ENCODE measurements around the gene SAMD4A. TPM values are rescaled to one million over a fixed set of nuclear protein-coding genes. Genes with fewer than 3 reads are reported as not detected.

Gene SAMD4A
- polyA plus RNA-seq, 1 experiment = 13.4 TPM

DNA sequence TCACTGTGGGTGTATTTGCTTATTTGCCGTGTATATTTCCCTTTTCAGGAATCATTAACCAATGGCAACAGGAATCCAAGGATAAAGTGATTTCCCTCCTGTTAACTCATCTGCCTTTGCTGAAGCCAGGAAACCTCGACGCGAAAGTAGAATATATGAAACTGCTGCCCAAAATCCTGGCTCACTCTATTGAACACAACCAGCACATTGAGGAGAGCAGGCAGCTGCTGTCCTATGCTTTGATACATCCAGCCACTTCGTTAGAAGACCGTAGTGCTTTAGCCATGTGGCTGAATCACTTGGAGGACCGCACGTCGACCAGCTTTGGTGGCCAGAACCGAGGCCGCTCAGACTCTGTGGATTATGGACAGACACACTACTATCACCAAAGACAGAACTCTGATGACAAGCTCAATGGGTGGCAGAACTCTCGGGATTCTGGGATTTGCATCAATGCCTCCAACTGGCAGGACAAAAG is 135.1 kb downstream of the SAMD4A start:
- ChIA-PET CTCF (interaction anchor here (1.5 to 2.5 kb wide), 2 partner anchors 9 to 11 kb away, joined by 3 to 8 read pairs; no protein-coding TSS in a partner anchor), POLR2A (no interaction called here)
- no peak for DNase-seq (ENCODE audit: low read depth)
- H3K27me3 ChIP-seq (ENCODE audit: control insufficient read depth, insufficient read depth, low read length) = no peaks in the 10 kb centered on the region
- H3K4me3 ChIP-seq (ENCODE audit: low read depth, low read length) = no peak overlapping the region
- H3K36me3 ChIP-seq (ENCODE audit: control insufficient read depth, insufficient read depth, low read length) = peaks cover 5% of the 10 kb centered on the region
- TF ChIP-seq, protein P1, sequence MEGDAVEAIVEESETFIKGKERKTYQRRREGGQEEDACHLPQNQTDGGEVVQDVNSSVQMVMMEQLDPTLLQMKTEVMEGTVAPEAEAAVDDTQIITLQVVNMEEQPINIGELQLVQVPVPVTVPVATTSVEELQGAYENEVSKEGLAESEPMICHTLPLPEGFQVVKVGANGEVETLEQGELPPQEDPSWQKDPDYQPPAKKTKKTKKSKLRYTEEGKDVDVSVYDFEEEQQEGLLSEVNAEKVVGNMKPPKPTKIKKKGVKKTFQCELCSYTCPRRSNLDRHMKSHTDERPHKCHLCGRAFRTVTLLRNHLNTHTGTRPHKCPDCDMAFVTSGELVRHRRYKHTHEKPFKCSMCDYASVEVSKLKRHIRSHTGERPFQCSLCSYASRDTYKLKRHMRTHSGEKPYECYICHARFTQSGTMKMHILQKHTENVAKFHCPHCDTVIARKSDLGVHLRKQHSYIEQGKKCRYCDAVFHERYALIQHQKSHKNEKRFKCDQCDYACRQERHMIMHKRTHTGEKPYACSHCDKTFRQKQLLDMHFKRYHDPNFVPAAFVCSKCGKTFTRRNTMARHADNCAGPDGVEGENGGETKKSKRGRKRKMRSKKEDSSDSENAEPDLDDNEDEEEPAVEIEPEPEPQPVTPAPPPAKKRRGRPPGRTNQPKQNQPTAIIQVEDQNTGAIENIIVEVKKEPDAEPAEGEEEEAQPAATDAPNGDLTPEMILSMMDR (IDR thresholded peaks at IDR 0.05; ENCODE audit: insufficient read depth, low read depth, low read length) = no peak

DNA sequence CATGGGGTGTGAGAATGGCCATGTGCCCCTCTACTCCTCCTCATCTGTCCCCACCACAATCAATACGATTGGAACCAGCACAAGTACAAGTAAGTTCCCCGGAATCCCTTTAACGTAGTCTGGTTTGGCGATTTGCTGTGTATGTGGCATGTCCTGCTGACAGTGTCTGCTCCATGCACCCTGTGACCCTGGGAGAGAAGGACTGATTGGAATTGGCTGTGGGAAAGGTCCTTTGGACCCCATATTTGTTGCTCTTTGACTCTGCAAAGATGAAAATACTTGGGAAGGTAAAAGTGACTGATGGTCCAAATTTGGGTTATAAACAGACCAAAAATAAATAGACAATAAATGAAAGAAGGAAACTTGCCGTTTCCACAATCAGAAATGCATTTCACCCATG is 135.6 kb downstream of the SAMD4A start:
- no peak for DNase-seq (ENCODE audit: low read depth)
- Histone ChIP-seq H3K27me3 (ENCODE audit: control insufficient read depth, insufficient read depth, low read length) (no peaks in the 10 kb centered on the region), H3K4me3 (ENCODE audit: low read depth, low read length) (no peak overlapping the region), H3K36me3 (ENCODE audit: control insufficient read depth, insufficient read depth, low read length) (peaks cover 5% of the 10 kb centered on the region)
- ChIA-PET POLR2A (no interaction called here), CTCF (interaction anchor here (1.5 to 2.5 kb wide), 2 partner anchors 8 to 11 kb away, joined by 3 to 8 read pairs; no protein-coding TSS in a partner anchor)
- TF ChIP-seq, protein P1 (IDR thresholded peaks at IDR 0.05; ENCODE audit: insufficient read depth, low read depth, low read length) = no peak

DNA sequence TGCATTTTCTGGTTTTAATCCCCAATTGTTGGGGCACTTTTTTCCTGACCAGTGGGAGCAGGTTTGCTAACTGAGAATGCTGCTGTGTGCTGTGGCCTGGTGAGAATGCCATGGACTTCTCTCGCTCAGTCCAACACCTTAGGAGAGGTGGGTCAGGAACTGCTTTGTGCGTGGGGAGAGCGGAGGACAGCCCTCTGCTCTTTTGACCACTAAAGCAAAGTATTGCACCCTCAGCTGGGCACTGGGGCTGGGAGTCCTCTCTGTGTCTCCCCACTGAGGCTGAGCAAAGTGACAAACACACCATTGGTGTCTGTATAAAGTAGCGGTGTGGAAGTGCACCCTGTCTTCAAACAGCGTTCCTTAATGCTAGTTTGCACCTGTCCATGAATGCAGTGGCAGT is 136.2 kb downstream of the SAMD4A start:
- TF ChIP-seq, protein P1 (IDR thresholded peaks at IDR 0.05; ENCODE audit: insufficient read depth, low read depth, low read length) = no peak
- CTCF ChIA-PET = no interaction called here
- Histone ChIP-seq H3K27me3 (ENCODE audit: control insufficient read depth, insufficient read depth, low read length) (no peaks in the 10 kb centered on the region), H3K36me3 (ENCODE audit: control insufficient read depth, insufficient read depth, low read length) (peaks cover 5% of the 10 kb centered on the region), H3K4me3 (ENCODE audit: low read depth, low read length) (no peak overlapping the region)
- DNase-seq (ENCODE audit: low read depth) = no peak
- POLR2A ChIA-PET = no interaction called here

DNA sequence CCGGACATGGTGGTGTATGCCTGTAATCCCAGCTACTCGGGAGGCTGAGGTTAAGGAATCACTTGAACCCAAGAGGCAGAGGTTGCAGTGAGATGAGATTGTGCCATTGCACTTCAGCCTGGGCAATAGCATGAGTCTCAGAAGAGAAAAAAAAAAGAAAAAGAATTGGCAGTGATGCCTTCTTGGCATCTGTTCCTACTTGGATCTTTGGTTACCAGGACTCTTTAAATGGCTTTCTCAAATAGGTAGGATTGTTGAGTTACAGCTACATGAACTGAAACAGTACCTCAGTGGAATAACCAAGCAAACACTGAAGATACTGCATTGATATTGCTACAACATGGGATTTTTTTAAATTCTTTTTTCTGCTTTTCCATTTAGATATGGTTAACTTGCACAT is 136.8 kb downstream of the SAMD4A start:
- CTCF ChIA-PET = no interaction called here
- H3K27me3 ChIP-seq (ENCODE audit: control insufficient read depth, insufficient read depth, low read length) = no peaks in the 10 kb centered on the region
- no peak for DNase-seq (ENCODE audit: low read depth)
- peaks cover 5% of the 10 kb centered on the region for H3K36me3 ChIP-seq (ENCODE audit: control insufficient read depth, insufficient read depth, low read length)
- TF ChIP-seq, protein P1 (IDR thresholded peaks at IDR 0.05; ENCODE audit: insufficient read depth, low read depth, low read length) = no peak
- no peak overlapping the region for H3K4me3 ChIP-seq (ENCODE audit: low read depth, low read length)
- POLR2A ChIA-PET = no interaction called here

DNA sequence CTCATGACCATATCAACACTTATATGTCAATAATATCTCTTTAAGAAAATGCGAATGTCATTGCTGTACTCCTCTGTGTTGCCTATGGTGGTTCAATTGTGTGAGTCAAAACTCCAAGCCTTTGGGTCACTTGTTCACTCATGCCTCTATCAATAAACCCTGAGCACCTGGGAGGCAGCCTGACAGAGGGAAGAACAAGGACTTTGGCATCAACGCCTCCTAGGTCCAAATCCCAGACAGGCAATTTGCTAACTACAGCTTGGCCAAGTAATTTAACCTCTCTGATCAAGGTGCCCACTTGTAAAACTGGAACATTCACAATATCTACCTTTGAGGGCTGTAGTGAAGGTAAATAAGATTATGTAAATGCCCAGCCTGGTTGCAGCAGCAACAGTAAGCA is 137.8 kb downstream of the SAMD4A start:
- Histone ChIP-seq H3K27me3 (ENCODE audit: control insufficient read depth, insufficient read depth, low read length) (no peaks in the 10 kb centered on the region), H3K4me3 (ENCODE audit: low read depth, low read length) (no peak overlapping the region), H3K36me3 (ENCODE audit: control insufficient read depth, insufficient read depth, low read length) (peaks cover 5% of the 10 kb centered on the region)
- no peak for DNase-seq (ENCODE audit: low read depth)
- TF ChIP-seq, protein P1 (IDR thresholded peaks at IDR 0.05; ENCODE audit: insufficient read depth, low read depth, low read length) = no peak
- ChIA-PET CTCF (interaction anchor here (0.6 kb wide), 1 partner anchor 23 kb away, joined by 5 read pairs; no protein-coding TSS in a partner anchor), POLR2A (no interaction called here)

Data from BJ (cell line).